GM19468 (cell line): ENCODE results near the gene PTPRD.

Experiments used
- ATAC-seq: cut with Tn5 transposase; IDR thresholded peaks from one replicate; pipeline ENCODE4 v1.9.1; 2021; ENCODE audit warnings: mild to moderate bottlenecking, moderate library complexity, moderate number of reproducible peaks; ENCODE audit not compliant: unreplicated experiment; ENCODE audit errors: extremely low read depth

PTPRD gene

DNA sequence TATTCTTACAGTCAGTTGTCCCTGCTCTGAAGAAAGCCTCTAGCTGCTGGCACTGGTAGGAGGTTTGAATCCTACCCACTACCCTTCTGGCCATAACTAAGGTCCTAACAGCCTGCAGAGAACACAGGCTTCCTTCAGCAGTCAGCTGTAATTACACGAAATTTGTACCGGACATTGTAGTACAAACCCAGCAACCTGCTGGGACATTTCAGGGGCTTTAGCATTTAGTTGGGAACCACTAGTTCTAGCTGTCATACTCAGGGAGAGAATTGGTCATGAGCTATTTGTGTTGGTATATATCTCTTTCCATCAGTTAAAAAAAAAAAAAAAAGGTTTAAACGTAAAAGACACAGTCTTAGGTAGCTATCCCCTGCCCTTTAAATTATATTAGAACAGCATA is 1743.0 kb downstream of the PTPRD start:
- ATAC-seq, result no peak

DNA sequence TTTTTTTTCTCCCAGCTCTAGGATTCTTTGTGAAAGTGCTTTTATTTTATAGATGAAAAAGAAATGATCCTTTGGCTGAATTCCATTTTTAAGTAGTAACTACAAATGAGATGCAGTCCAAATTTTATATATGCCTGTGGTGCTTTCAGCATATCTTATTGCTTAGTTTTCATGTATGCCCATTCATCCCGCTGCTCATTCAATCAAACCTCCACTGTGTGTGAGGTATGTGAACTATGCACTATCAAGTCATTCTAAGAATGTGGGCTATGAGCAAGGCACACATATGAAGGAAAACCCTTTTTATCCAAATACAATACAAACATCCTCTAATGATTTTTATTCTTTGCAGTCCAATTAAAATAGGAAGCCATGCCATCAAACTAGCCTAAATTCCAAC is 1744.2 kb downstream of the PTPRD start:
- ATAC-seq, result no peak

DNA sequence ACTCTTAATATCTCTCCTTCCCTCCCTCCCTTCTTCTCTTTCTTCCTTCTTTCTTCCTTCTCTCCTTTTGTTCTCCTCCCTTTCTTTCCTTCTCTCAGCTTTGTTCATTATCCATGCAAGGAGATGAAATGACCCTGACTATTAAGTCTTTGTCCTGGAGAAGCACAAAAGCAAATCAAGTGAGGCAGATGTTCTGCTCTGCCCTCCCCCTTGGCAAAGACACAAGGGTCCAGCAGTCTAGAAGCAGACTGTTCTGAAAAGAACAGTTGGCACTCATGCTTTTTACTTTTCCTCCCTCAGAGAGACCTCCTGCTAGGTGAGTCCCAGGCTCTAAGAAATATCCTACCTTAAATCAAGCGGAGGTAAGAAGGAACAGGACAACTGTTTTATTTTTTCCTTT is 1745.7 kb downstream of the PTPRD start:
- no peak for ATAC-seq

DNA sequence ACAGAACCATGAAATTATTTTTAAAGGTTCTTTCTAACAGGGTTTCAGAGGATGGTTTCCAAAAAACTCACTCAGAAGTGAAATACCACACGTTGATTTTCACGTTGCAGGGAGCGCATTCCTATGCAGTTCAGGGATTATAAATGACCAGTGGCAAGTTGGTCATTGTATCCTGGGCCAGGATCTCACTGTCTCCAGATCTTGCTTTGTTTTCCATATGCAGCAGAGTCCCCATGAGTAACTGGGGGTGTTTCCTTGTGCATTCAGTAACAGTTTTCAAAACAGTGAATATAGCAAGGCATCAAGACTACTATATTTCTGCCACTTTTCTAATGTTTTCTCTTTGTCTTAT is 1748.3 kb downstream of the PTPRD start:
- ATAC-seq, result no peak

DNA sequence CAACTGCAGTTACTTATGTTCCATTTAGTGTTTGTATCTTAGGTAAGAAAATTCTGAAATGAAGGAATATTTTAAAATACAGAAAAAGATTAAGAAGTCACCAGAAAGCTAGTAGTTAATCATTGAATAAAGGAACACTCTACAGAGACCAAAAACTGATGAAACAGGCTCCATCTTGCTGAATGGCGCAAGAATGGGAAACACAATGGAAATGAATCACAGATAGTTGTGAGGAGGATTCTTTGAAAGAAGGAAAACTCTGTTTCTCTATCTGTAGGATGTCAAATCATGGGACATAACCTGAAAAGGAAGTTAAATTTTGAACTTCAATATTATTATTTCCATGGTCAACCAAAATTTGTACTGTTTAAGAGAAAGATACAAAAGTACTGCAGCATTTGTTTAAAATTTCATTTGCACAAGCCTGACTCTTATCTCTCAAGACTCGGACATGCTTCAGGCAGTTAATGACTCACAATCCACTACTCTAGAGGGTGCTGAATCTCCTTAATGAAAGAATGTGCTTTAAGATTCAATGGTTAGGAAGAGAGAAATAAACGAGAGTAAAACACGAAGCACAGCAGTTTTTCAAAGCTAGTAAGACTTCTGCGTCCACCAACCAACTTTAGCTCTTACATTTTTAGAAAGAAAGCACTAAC is 1748.8 kb downstream of the PTPRD start:
- ATAC-seq, result no peak

- ATAC-seq, result no peak
Observed at GRCh38 chr9:8863069-8863468, 1749.7 kb downstream of the PTPRD start.

DNA sequence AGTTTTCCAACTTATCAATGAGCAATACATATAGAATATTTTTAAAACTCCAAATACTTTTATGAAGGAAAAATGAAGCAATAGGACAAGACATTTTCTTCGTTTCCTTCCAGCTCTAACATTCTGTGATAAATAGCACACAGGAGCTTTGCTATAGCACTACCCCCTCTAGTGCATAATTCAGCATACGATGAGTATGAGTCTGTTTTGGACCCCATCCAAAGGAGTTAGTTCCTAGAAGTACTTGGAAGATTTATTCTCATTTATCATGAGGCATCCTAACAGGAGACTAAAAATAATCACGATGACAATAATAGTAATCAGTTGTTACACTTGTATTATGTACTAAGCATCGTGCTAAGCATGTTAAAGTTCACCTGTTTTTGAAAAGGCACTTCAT is 1751.9 kb downstream of the PTPRD start:
- ATAC-seq, result no peak

GRCh38 chr9:8860086-8860485 is 1752.7 kb downstream of the PTPRD start:
- no peak for ATAC-seq

DNA sequence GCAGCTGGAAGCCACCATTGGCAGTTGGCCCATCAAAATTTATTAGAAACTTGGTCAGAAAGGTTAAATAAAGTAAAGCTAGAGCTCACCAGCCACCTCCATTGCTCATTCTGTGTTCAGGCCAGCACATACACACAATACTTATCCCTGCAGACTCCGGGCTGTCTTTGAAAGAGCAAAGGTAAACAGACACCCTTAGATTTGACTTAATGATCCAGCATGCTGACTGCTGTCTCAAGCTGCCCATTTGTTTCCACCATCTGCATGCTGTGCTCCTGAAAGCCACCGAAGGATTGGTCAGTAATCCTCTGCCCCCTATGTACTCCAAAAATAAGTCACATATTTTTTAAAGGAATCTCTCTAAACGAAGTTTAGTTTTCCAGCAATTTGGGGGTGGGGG is 1753.4 kb downstream of the PTPRD start:
- ATAC-seq, result no peak

DNA sequence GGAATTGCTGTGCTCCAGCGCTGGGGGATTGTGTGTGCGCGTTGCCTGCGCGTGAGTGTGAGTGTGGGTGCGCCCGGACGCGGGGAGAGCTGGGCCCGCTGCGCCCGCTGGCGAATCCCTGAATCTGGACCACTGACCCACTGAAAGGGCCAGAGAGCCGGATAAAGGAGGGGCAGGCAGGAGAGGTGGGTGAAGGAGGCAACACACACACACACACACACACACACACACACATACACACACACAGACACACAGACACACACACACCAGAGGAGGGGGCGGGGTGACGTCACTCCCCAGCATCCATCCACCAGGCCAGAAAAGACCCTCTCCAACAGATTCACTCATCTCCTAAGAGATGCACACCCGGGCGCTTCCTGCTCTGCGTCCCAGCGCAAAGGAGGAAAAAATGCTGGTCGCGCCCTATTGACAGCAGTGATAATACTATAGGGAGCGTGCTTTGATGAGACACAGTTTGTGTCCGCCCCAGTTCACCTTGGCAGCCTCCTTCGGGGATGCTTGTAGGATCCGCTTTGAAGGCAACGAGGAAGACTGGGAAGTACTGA is 1754.1 kb downstream of the PTPRD start:
- ATAC-seq, result no peak

DNA sequence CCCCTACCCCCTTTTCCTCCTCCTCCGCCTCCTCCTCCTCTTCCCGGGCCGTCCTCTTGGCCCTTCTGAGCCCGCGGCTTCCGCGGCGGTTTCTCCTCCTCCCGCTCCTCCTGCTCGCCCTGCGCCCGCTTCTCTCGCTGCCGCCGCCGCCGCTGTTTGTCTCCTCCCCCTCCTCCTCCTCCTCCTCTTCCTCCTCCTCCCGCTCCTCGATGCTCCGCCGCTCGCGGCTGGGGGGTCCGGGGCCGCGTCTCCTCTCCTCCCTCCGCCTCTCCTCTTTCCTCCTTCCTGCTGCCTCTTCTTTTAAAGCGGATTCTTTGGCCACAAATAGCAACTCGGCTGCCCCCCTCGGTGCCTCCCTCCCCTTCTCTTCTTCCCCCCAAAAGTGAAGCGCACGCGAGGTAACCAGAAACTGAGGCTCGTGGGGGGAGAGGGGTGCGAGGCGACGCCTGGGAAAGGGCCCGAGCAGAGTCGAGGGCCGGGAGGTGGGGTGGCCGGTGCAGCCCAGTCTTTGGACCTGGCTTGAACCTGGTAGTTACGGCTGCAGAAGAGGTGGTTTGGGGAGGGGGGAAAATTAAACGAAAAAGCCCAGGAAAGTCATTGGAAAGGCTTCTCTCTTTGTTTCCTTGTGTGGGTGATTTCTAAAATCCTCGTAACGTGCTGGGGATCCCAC is 1754.7 kb downstream of the PTPRD start:
- ATAC-seq, result no peak

GRCh38 chr9:8857068-8857925 is 1755.5 kb downstream of the PTPRD start:
- no peak for ATAC-seq

GRCh38 chr9:8856396-8857067 is 1756.3 kb downstream of the PTPRD start:
- ATAC-seq, result no peak

- ATAC-seq, result no peak
Observed at GRCh38 chr9:8855046-8855445, 1757.8 kb downstream of the PTPRD start.

- ATAC-seq, result no peak
Observed at GRCh38 chr9:8852301-8852864, 1760.4 kb downstream of the PTPRD start.

GRCh38 chr9:8850914-8851313 is 1761.9 kb downstream of the PTPRD start:
- ATAC-seq, result no peak

DNA sequence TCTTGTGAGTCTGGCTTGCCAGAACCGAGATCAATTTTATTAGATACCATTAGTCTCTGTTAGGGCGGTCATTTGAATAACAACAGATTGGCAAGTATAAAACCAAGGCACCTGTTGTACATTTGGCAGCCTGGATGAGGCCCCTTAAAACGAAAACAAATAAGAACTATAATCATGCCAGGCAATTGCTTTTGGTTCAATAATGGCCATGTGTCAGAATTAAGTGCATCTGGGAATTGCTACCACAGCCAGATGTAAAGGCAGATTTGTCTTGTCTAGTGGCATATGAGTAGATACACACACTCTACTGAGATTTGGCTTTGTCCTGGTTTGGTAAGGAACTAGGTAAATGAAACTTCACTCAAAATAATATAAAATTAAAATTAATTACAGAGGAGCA is 1767.0 kb downstream of the PTPRD start:
- no peak for ATAC-seq

- no peak for ATAC-seq
Observed at GRCh38 chr9:8845376-8845775, 1767.4 kb downstream of the PTPRD start.

GRCh38 chr9:8844549-8844948 is 1768.3 kb downstream of the PTPRD start:
- no peak for ATAC-seq
